Stimulated activated CD4-positive, alpha-beta T cell treated with anti-CD3 and anti-CD28 coated beads, TNF-alpha, amount 100 ng/mL, for 4 hours (primary cell): ENCODE measurements around the gene NANS.
A peak's percentile ranks its signal among the peaks of the same experiment; 100 is the strongest.

Experiments
- DNase-seq, 3 experiments: peaks; one replicate each; pipeline ENCODE4 v3.0.0-alpha.2; 2020; ENCODE audit warnings: low read depth in 3 of 3

The NANS gene

GRCh38 chr9:98038958-98039357 is 17.6 kb upstream of the NANS start:
- no peak for DNase-seq

- DNase-seq = no peak
These were observed 16.9 kb upstream of the NANS start for GRCh38 chr9:98039607-98040017.

GRCh38 chr9:98040212-98040611 is 16.3 kb upstream of the NANS start:
- DNase-seq = no peak

GRCh38 chr9:98043915-98044314 is 12.6 kb upstream of the NANS start:
- DNase-seq = no peak

GRCh38 chr9:98045234-98046179 is 11.0 kb upstream of the NANS start:
- DNase-seq = no peak

- DNase-seq = no peak
These were observed 10.4 kb upstream of the NANS start for GRCh38 chr9:98046180-98046543.

- no peak for DNase-seq
These were observed 9.5 kb upstream of the NANS start for GRCh38 chr9:98047002-98047401.

- DNase-seq = no peak
These were observed 7.1 kb upstream of the NANS start for GRCh38 chr9:98049288-98050072.

- DNase-seq = no peak
These were observed 6.2 kb upstream of the NANS start for GRCh38 chr9:98050351-98050750.

- DNase-seq = no peak
These were observed 2.1 kb upstream of the NANS start for GRCh38 chr9:98054376-98054951.

GRCh38 chr9:98057138-98057799 is 737 bp downstream of the NANS start:
- DNase-seq = no peak

GRCh38 chr9:98062161-98062560 is 5.6 kb downstream of the NANS start:
- DNase-seq = no peak

GRCh38 chr9:98064623-98065392 is 8.3 kb downstream of the NANS start:
- DNase-seq = no peak

- DNase-seq = no peak
These were observed 9.7 kb downstream of the NANS start for GRCh38 chr9:98066235-98066634.

- DNase-seq = no peak
These were observed 10.7 kb downstream of the NANS start for GRCh38 chr9:98067184-98067583.

- no peak for DNase-seq
These were observed 13.0 kb downstream of the NANS start for GRCh38 chr9:98069551-98069950.

- DNase-seq = no peak
These were observed 14.2 kb downstream of the NANS start for GRCh38 chr9:98070704-98071103.

GRCh38 chr9:98071737-98072136 is 15.2 kb downstream of the NANS start:
- DNase-seq = no peak

- DNase-seq = peak; percentile 39 to 46 (median 40)
These were observed 17.8 kb downstream of the NANS start for GRCh38 chr9:98074115-98074990.

- DNase-seq = no peak
These were observed 18.8 kb downstream of the NANS start for GRCh38 chr9:98075332-98075805.
